KMS-11 (cell line): Measurements from ENCODE around the gene PRKCSH.
"Not testable (repeated sequence)": the region's sequence is repeated elsewhere in the genome, so short reads cannot be mapped to it uniquely, and the experiment has no call there.

Experiments used
- H2AFZ ChIP-seq: fragments of 200-600 bp; sonication (generic); 2 replicates; pipeline ENCODE4 v1.6.1; 2016; ENCODE audit warnings: antibody characterized with exemption, mixed run types, low read depth
- H3K27ac ChIP-seq: fragments of 200-600 bp; sonication (generic); 2 replicates; pipeline ENCODE4 v1.6.1; 2016; ENCODE audit warnings: mild to moderate bottlenecking, mixed run types
- H3K27me3 ChIP-seq: fragments of 200-600 bp; sonication (generic); 2 replicates; pipeline ENCODE4 v1.6.1; 2017; ENCODE audit warnings: mild to moderate bottlenecking, low read depth, mixed run types, moderate library complexity; ENCODE audit not compliant: insufficient read depth
- H3K36me3 ChIP-seq: fragments of 200-600 bp; sonication (generic); 2 replicates; pipeline ENCODE4 v1.6.1; 2017; ENCODE audit warnings: mild to moderate bottlenecking, mixed run types; ENCODE audit not compliant: insufficient read depth
- H3K4me1 ChIP-seq: fragments of 200-600 bp; sonication (generic); 2 replicates; pipeline ENCODE4 v1.6.1; 2016; ENCODE audit warnings: mild to moderate bottlenecking, low read depth, mixed run types; ENCODE audit not compliant: poor library complexity, severe bottlenecking
- H3K4me2 ChIP-seq: fragments of 200-600 bp; sonication (generic); 2 replicates; pipeline ENCODE4 v1.7.0; 2016; ENCODE audit warnings: mild to moderate bottlenecking, mixed run types
- H3K4me3 ChIP-seq: fragments of 200-600 bp; sonication (generic); IDR thresholded peaks from 2 replicates; pipeline ENCODE4 v1.6.1; 2017; ENCODE audit warnings: low read depth, low read length, mixed read lengths; ENCODE audit not compliant: insufficient read depth
- H3K79me2 ChIP-seq: fragments of 200-600 bp; sonication (generic); 2 replicates; pipeline ENCODE4 v1.6.1; 2016; ENCODE audit warnings: low read depth, mixed run types; ENCODE audit not compliant: insufficient read depth
- H3K9ac ChIP-seq: fragments of 200-600 bp; sonication (generic); 2 replicates; pipeline ENCODE4 v1.6.1; 2016; ENCODE audit warnings: mild to moderate bottlenecking, mixed run types
- H4K20me1 ChIP-seq: fragments of 200-600 bp; sonication (generic); 2 replicates; pipeline ENCODE4 v1.6.1; 2016; ENCODE audit warnings: mild to moderate bottlenecking, mixed run types; ENCODE audit not compliant: insufficient read depth
- TF ChIP-seq, protein P1 (sequence below): fragments of 200-600 bp; sonication (generic); conservative IDR thresholded peaks from 2 replicates; pipeline ENCODE4 v1.6.1; 2017; ENCODE audit warnings: low read depth, mild to moderate bottlenecking, antibody characterized with exemption, low read length, moderate library complexity, mixed read lengths

PRKCSH gene

DNA sequence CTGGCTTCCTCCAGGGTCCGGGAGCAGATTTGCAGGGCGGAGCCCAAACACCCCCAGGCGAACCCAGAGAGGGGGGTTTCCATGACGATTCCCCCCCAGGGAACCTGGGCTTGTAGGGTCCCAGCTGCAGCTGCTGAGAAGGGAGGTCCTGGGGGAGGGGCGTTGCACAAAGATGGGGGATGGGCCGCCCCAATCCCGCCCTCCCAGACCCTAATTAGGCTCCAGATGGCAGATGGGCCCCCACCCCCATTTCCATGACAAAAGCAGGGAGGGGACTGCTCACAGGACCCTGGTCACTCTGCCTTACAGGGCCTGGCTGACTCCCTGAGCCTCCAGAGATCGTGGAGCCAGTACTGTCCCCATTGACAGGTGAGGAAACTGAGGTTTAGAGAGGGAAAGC lies 30.2 kb downstream of the PRKCSH start:
- TF ChIP-seq, protein P1, sequence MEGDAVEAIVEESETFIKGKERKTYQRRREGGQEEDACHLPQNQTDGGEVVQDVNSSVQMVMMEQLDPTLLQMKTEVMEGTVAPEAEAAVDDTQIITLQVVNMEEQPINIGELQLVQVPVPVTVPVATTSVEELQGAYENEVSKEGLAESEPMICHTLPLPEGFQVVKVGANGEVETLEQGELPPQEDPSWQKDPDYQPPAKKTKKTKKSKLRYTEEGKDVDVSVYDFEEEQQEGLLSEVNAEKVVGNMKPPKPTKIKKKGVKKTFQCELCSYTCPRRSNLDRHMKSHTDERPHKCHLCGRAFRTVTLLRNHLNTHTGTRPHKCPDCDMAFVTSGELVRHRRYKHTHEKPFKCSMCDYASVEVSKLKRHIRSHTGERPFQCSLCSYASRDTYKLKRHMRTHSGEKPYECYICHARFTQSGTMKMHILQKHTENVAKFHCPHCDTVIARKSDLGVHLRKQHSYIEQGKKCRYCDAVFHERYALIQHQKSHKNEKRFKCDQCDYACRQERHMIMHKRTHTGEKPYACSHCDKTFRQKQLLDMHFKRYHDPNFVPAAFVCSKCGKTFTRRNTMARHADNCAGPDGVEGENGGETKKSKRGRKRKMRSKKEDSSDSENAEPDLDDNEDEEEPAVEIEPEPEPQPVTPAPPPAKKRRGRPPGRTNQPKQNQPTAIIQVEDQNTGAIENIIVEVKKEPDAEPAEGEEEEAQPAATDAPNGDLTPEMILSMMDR, result no peak
- H3K27ac ChIP-seq, result no peak overlapping the region
- peaks cover 3% of the 10 kb centered on the region; the same call in 1 of the 2 replicates for H3K27me3 ChIP-seq
- no peak overlapping the region for H2AFZ ChIP-seq
- H3K36me3 ChIP-seq, result no peaks in the 10 kb centered on the region
- no peaks in the 10 kb centered on the region for H3K4me1 ChIP-seq
- no peaks in the 10 kb centered on the region for H3K79me2 ChIP-seq
- no peak overlapping the region for H3K4me3 ChIP-seq
- H3K4me2 ChIP-seq, result no peak overlapping the region
- H4K20me1 ChIP-seq, result no peaks in the 10 kb centered on the region
- H3K9ac ChIP-seq, result no peak overlapping the region

DNA sequence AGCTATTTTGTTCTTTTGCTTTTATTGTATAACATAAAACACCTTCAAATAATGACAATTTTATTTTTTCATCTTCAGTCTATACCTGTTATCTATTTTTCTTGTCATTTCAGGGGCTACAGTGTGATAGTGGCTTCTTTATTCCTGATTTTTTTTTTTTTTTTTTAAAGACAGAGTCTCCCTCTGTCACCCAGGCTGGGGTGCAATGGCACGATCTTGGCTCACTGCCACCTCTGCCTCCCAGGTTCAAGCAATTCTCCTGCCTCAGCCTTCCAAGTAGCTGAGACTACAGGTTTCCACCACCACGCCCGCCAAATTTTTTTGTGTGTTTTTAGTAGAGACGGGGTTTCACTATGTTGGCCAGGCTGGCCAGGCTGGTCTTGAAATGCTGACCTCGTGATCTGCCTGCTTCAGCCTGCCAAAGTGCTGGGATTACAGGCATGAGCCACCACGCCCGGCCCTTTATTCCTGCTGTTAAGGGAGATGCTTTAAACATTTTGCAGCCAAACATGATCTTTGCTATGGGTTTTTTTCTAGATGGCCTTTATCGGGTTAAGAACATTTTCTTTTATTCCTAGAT lies 32.9 kb downstream of the PRKCSH start:
- H3K9ac ChIP-seq, H3K4me3 ChIP-seq, H3K4me2 ChIP-seq, H3K27me3 ChIP-seq, H2AFZ ChIP-seq, H3K4me1 ChIP-seq, H3K36me3 ChIP-seq, H3K79me2 ChIP-seq, H4K20me1 ChIP-seq, H3K27ac ChIP-seq: not testable (repeated sequence)

DNA sequence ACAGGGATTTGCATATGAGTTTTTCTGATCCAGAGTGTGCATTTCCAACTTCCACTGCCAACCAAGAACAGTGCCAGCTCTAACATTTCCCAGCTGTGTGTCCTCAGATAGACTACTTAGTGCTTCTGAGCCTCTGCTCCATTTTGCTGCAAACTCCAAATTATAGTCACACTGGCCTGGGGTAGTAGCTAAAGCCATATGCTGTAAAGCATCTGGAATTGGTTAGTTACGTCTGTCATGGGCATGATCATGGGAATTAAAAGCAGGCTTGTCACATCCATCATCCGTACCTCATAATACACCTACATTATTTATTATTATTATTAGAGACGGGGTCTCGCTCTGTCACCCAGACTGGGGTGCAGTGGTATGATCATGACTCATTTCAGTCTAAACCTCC lies 38.3 kb downstream of the PRKCSH start:
- H3K27me3 ChIP-seq, result no peaks in the 10 kb centered on the region
- no peaks in the 10 kb centered on the region for H3K4me1 ChIP-seq
- H3K79me2 ChIP-seq, result no peaks in the 10 kb centered on the region
- H3K4me3 ChIP-seq, result no peak overlapping the region
- no peak overlapping the region for H3K27ac ChIP-seq
- H3K4me2 ChIP-seq, result no peak overlapping the region
- H4K20me1 ChIP-seq, result no peaks in the 10 kb centered on the region
- TF ChIP-seq, protein P1, result no peak
- no peak overlapping the region for H2AFZ ChIP-seq
- H3K36me3 ChIP-seq, result no peaks in the 10 kb centered on the region
- no peak overlapping the region for H3K9ac ChIP-seq

DNA sequence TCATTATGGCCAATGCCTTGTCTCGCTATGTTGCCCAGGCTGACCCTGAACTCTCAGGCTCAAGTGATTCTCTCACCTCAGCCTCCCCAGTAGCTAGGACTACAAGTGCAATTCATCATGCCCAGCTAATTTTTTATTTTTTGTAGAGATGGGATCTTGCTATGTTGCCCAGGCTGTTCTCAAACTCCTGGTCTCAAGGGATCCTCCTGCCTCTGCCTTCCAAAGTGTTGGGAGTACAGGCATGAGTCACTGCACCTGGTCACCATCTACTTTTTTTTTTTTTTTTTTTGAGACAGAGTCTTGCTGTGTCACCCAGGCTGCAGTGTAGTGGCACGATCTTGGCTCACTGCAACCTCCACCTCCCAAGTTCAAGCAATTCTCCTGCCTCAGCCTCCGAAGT lies 39.9 kb downstream of the PRKCSH start:
- not testable (repeated sequence) for H3K27ac ChIP-seq, H3K27me3 ChIP-seq, H3K79me2 ChIP-seq, H3K9ac ChIP-seq, H3K36me3 ChIP-seq, H3K4me3 ChIP-seq, H3K4me1 ChIP-seq, H4K20me1 ChIP-seq, H3K4me2 ChIP-seq, H2AFZ ChIP-seq

DNA sequence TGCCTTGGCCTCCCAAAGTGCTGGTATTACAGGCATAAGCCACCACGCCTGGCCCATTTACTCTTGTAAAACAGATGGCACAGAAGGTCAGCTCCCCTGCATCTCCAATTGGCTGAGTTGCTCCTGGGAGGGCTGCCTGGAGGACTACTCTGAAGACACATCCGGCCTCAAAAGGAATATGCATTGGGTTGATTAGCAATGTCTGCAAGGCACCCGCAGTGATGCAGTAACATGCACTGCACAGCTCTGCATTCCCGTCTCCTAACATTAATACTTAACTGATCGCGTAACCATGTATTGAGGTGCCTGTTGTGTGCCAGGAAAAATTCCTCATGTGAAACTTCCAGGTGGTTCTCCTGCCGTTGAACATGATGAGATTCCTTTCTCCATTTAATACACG lies 40.4 kb downstream of the PRKCSH start:
- no peaks in the 10 kb centered on the region for H4K20me1 ChIP-seq
- H3K79me2 ChIP-seq, result no peaks in the 10 kb centered on the region
- no peaks in the 10 kb centered on the region for H3K36me3 ChIP-seq
- TF ChIP-seq, protein P1, result no peak
- no peak overlapping the region for H3K27ac ChIP-seq
- H3K4me3 ChIP-seq, result no peak overlapping the region
- no peaks in the 10 kb centered on the region for H3K27me3 ChIP-seq
- no peak overlapping the region for H3K4me2 ChIP-seq
- H3K4me1 ChIP-seq, result no peaks in the 10 kb centered on the region
- no peak overlapping the region for H2AFZ ChIP-seq
- H3K9ac ChIP-seq, result no peak overlapping the region
